CD14-positive monocyte (primary cell): ENCODE data around the gene SERPINB5. TPM values are rescaled to one million over a fixed set of nuclear protein-coding genes. Genes with fewer than 3 reads are reported as not detected.

ENCODE experiments used
- DNase-seq, 3 donors: peaks; one replicate each; pipeline ENCODE4 v3.0.0-alpha.2; 2011 to 2022
- H2AFZ ChIP-seq: 2 replicates; pipeline ENCODE4 v1.6.0; 2012; ENCODE audit warnings: mild to moderate bottlenecking, low read depth, low read length, inconsistent platforms; ENCODE audit not compliant: insufficient read depth, poor library complexity, severe bottlenecking
- H3K27ac ChIP-seq, 2 donors: 1 replicate in 1 of 2; 2 replicates in 1 of 2; pipeline ENCODE4 v1.5.1; 2012 to 2013; ENCODE audit warnings: low read length in 2 of 2, control low read depth in 1 of 2, inconsistent platforms in 1 of 2, low read depth in 1 of 2, mild to moderate bottlenecking in 1 of 2
- H3K27me3 ChIP-seq, 2 donors: one replicate each; pipeline versions ENCODE4 v1.6.0 to v1.6.1; 2011 to 2013; ENCODE audit warnings: low read length in 2 of 2; ENCODE audit not compliant: control insufficient read depth in 2 of 2, insufficient read depth in 2 of 2
- H3K36me3 ChIP-seq, 2 donors: replicated peaks in 1 of 2; 1 replicate in 1 of 2; 2 replicates in 1 of 2; pipeline versions ENCODE4 v1.5.1 to v1.6.1; 2012 to 2013; ENCODE audit warnings: low read length in 2 of 2, control low read depth in 1 of 2, inconsistent platforms in 1 of 2, mild to moderate bottlenecking in 1 of 2; ENCODE audit not compliant: insufficient read depth in 2 of 2, control insufficient read depth in 1 of 2
- H3K4me1 ChIP-seq, 2 donors: 1 replicate in 1 of 2; 2 replicates in 1 of 2; pipeline versions ENCODE4 v1.5.1 to v1.6.1; 2012 to 2013; ENCODE audit warnings: low read length in 2 of 2, control low read depth in 1 of 2, inconsistent platforms in 1 of 2, mild to moderate bottlenecking in 1 of 2, moderate library complexity in 1 of 2; ENCODE audit not compliant: insufficient read depth in 2 of 2, control insufficient read depth in 1 of 2
- H3K4me2 ChIP-seq: replicated peaks from 2 replicates; pipeline ENCODE3; 2012; ENCODE audit warnings: low read length, moderate library complexity, mild to moderate bottlenecking; ENCODE audit not compliant: poor library complexity, severe bottlenecking; ENCODE audit errors: extremely low read depth
- H3K4me3 ChIP-seq, 3 experiments: fragments of 200-600 bp in 1 of 3; sonication (generic) in 1 of 3; replicated peaks in 1 of 3; 1 replicate in 2 of 3; 2 replicates in 1 of 3; pipeline ENCODE4 v1.5.1; 2011 to 2013; ENCODE audit warnings: low read length in 3 of 3, mild to moderate bottlenecking in 3 of 3, control low read depth in 2 of 3, low read depth in 2 of 3, inconsistent platforms in 1 of 3, moderate library complexity in 1 of 3
- H3K79me2 ChIP-seq: 2 replicates; pipeline ENCODE4 v1.6.0; 2012; ENCODE audit warnings: mild to moderate bottlenecking, control low read depth, inconsistent platforms, low read length, moderate library complexity; ENCODE audit not compliant: insufficient read depth
- H3K9ac ChIP-seq: 2 replicates; pipeline ENCODE4 v1.6.0; 2017; ENCODE audit warnings: low read length, mild to moderate bottlenecking; ENCODE audit not compliant: insufficient read depth, poor library complexity, severe bottlenecking
- H3K9me3 ChIP-seq, 2 donors: replicated peaks in 1 of 2; 1 replicate in 1 of 2; 2 replicates in 1 of 2; pipeline versions ENCODE4 v1.5.1 to v1.6.1; 2012 to 2013; ENCODE audit warnings: low read length in 2 of 2, control low read depth in 1 of 2; ENCODE audit not compliant: control insufficient read depth in 1 of 2, insufficient read depth in 1 of 2
- H4K20me1 ChIP-seq: 2 replicates; pipeline ENCODE4 v1.6.0; 2012; ENCODE audit warnings: mild to moderate bottlenecking, low read length, control low read depth, moderate library complexity; ENCODE audit not compliant: insufficient read depth
- H3K27ac Mint-ChIP-seq, 7 donors: one replicate each; pipeline ENCODE4 v1.8.0; 2020; ENCODE audit warnings: mild to moderate bottlenecking in 7 of 7, mixed read lengths in 7 of 7, moderate library complexity in 6 of 7, inconsistent platforms in 2 of 7
- H3K27me3 Mint-ChIP-seq, 3 donors: one replicate each; pipeline ENCODE4 v1.8.0; 2021 to 2022; ENCODE audit warnings: low read depth in 3 of 3, mild to moderate bottlenecking in 3 of 3, mixed read lengths in 3 of 3, moderate library complexity in 3 of 3, inconsistent platforms in 1 of 3
- H3K36me3 Mint-ChIP-seq, 2 donors: one replicate each; pipeline ENCODE4 v1.8.0; 2020; ENCODE audit warnings: mixed read lengths in 2 of 2, inconsistent platforms in 1 of 2, mild to moderate bottlenecking in 1 of 2
- H3K4me1 Mint-ChIP-seq: one replicate; pipeline ENCODE4 v1.8.0; 2020; ENCODE audit warnings: mild to moderate bottlenecking, mixed read lengths
- H3K4me3 Mint-ChIP-seq, 2 donors: one replicate each; pipeline ENCODE4 v1.8.0; 2020; ENCODE audit warnings: mild to moderate bottlenecking in 2 of 2, mixed read lengths in 2 of 2, moderate library complexity in 1 of 2
- H3K9me3 Mint-ChIP-seq, 7 donors: one replicate each; pipeline ENCODE4 v1.8.0; 2020 to 2022; ENCODE audit warnings: mixed read lengths in 7 of 7, mild to moderate bottlenecking in 6 of 7, moderate library complexity in 6 of 7, inconsistent platforms in 2 of 7
- CTCF ChIP-seq: fragments of 200-600 bp; IDR thresholded peaks from one replicate; pipeline ENCODE4 v1.8.0; 2022; ENCODE audit warnings: antibody characterized with exemption, mild to moderate bottlenecking
- WGBS: methylation state at CpG from one replicate; pipeline ENCODE4 v1.1.5; 2013; ENCODE audit warnings: missing lambda C conversion rate; ENCODE audit not compliant: insufficient coverage; 5-methylcytosine and 5-hydroxymethylcytosine counted together
- intact Hi-C, 2 donors: fragments of 100-400 bp; cut with micrococcal nuclease; formaldehyde crosslinking; loops; one replicate each; pipeline versions ENCODE4 v1.15.0 to v1.15.1; 2023
- polyA plus RNA-seq, 3 donors: library from polyadenylated mRNA; depleted of rRNA in 1 of 3; unstranded in 2 of 3; stranded (reverse) in 1 of 3; fragments of 300-500 nt in 2 of 3; fragments of >200 nt in 1 of 3; fragmentation: Illumina TruSeq in 2 of 3; gene quantifications; 1 replicate in 2 of 3; 2 replicates in 1 of 3; pipeline ENCODE4 v1.2.3, GENCODE V29; 2012 to 2021

The SERPINB5 gene
- polyA plus RNA-seq, 3 donors = not detected

DNA sequence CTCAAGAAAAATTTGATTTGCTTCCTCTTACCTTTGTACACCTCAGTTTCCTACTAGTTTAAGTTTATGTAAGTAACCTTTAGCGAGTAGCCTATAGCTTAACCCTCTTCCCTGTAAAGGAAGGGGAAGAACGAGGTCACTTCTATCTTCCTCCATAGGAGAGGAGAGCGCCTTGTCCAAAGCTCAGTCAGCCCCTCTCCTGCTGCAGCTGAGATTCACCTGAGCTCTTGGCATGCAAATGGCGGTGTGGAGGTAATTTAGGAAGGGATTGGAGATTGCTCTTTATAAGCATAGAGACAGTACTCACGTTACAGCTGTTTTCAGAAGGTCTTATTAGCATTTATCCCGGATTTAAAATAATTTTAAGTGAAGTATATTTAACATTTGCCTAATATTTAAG lies 37.6 kb downstream of the SERPINB5 start:
- Histone ChIP-seq H3K9me3 (no peaks in the 10 kb centered on the region), H2AFZ (no peak overlapping the region), H3K36me3 (no peaks in the 10 kb centered on the region), H4K20me1 (no peaks in the 10 kb centered on the region), H3K27me3 (no peaks in the 10 kb centered on the region), H3K79me2 (no peaks in the 10 kb centered on the region), H3K4me1 (no peaks in the 10 kb centered on the region), H3K4me2 (no peak overlapping the region), H3K4me3 (no peak overlapping the region), H3K9ac (no peak overlapping the region), H3K27ac (no peak overlapping the region)
- no CpG with 5 or more reads among the region's 6 CpGs for WGBS
- peaks cover 3 to 4% (median 4%) of the 10 kb centered on the region in 3 donors for H3K27me3 Mint-ChIP-seq
- no peak overlapping the region for H3K27ac Mint-ChIP-seq
- no peak for DNase-seq
- TF ChIP-seq CTCF = no peak
- H3K36me3 Mint-ChIP-seq = no peaks in the 10 kb centered on the region
- H3K4me3 Mint-ChIP-seq = no peak overlapping the region
- intact Hi-C loops = loop anchor here (10.0 kb wide), 3 partner anchors 60 to 460 kb away; partner anchors contain the start of gene SERPINB8 (in 1 of the 2)
- H3K9me3 Mint-ChIP-seq = no peaks in the 10 kb centered on the region
- H3K4me1 Mint-ChIP-seq = peaks cover 8% of the 10 kb centered on the region

- H3K4me3 ChIP-seq = no peak overlapping the region
- Mint-ChIP-seq H3K9me3 (no peaks in the 10 kb centered on the region), H3K36me3 (no peaks in the 10 kb centered on the region), H3K4me3 (no peak overlapping the region), H3K4me1 (peaks cover 8% of the 10 kb centered on the region), H3K27ac (no peak overlapping the region), H3K27me3 (peaks cover 3 to 4% (median 3%) of the 10 kb centered on the region in 3 donors)
- no peaks in the 10 kb centered on the region for H4K20me1 ChIP-seq
- H3K79me2 ChIP-seq = no peaks in the 10 kb centered on the region
- DNase-seq = no peak
- no peak overlapping the region for H2AFZ ChIP-seq
- H3K9me3 ChIP-seq = no peaks in the 10 kb centered on the region
- H3K9ac ChIP-seq = no peak overlapping the region
- no peak for TF ChIP-seq CTCF
- no peak overlapping the region for H3K4me2 ChIP-seq
- no peak overlapping the region for H3K27ac ChIP-seq
- H3K36me3 ChIP-seq = no peaks in the 10 kb centered on the region
- H3K4me1 ChIP-seq = no peaks in the 10 kb centered on the region
- intact Hi-C loops = loop anchor here (5.0 to 10.0 kb wide), 5 partner anchors 60 to 460 kb away; partner anchors contain the start of gene SERPINB8 (in 1 of the 2)
- WGBS = 100% methylated on average over 3 of the region's 9 CpGs
- no peaks in the 10 kb centered on the region for H3K27me3 ChIP-seq
Measured at GRCh38 chr18:63514888-63515678, 38.3 kb downstream of the SERPINB5 start.
